GM12891 (cell line): ENCODE measurements around the gene PRKCSH.

Experiments
- POLR2A ChIP-seq: IDR thresholded peaks from 2 replicates; pipeline ENCODE4 v1.6.1; 2011; ENCODE audit warnings: low read depth, low read length, control low read depth
- POLR2AphosphoS5 ChIP-seq: IDR thresholded peaks from 2 replicates; pipeline ENCODE4 v1.6.1; 2011; ENCODE audit warnings: low read depth, low read length, control low read depth
- TAF1 ChIP-seq: IDR thresholded peaks from 2 replicates; pipeline ENCODE4 v1.6.1; 2011; ENCODE audit warnings: low read depth, low read length, control low read depth

- TF ChIP-seq POLR2A (no peak), TAF1 (no peak), POLR2AphosphoS5 (no peak)
These were observed 35.8 kb upstream of the PRKCSH start for GRCh38 chr19:11399667-11400066.
